Left renal cortex interstitium (tissue), 4 donors: Measurements from ENCODE around the gene LDLRAD4. TPM values are rescaled to one million over a fixed set of nuclear protein-coding genes. Genes with fewer than 3 reads are reported as not detected.

Experiments used
- DNase-seq, 4 donors: peaks; one replicate each; pipeline ENCODE4 v3.0.0-alpha.2; 2013; ENCODE audit warnings: low read depth in 4 of 4, low spot score in 2 of 4, missing footprints in 1 of 4
- polyA plus RNA-seq, 4 donors: library from polyadenylated mRNA; unstranded; fragments of 120-200 nt; gene quantifications; one replicate each; pipeline ENCODE4 v1.2.1, GENCODE V29; 2013; ENCODE audit not compliant: insufficient read length in 4 of 4

The LDLRAD4 gene
- polyA plus RNA-seq, 4 donors: 10.3 to 12.7 (median 12.3) TPM

DNA sequence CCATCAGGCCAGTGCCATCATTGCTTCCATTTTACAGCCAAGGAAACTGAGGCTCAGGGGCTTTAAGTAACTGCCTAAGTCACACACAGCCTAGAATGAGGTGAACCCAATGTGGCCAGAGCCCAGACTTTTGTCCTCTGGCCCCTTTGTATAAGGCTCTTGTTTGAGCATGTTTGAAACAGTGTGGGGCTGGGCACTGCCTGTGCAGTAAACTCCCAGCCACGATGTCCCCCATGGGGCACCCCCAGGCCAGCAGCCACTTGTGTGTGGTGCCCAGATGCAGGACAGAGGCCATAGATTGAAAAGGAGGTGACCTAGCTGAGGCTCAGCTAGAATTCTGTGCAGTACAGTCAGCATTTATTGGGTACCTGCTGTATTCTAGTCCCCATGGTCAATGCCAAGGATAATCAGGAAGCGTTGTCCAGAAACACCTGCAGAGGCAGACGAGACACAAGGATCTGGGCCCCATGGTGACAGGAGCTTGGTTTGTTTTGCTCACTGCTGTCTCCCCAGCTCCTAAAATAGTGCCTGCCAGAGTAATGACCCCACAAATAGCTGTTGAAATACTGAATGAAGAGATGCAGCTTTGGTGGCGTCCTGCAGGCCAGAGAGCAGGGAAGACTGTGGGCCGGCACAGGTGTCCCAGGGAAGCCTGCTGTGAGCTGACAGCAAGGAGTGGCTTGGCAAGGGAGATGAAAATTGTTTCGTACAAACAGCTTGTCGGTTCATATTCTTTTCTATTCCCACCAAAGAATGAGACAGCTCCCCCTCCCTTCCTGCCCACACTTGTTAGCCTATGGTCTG is 160.7 kb downstream of the LDLRAD4 start:
- DNase-seq: no peak

GRCh38 chr18:13379930-13380690 is 161.6 kb downstream of the LDLRAD4 start:
- DNase-seq: no peak

- DNase-seq: no peak
These were observed 162.1 kb downstream of the LDLRAD4 start for GRCh38 chr18:13380691-13381070.

DNA sequence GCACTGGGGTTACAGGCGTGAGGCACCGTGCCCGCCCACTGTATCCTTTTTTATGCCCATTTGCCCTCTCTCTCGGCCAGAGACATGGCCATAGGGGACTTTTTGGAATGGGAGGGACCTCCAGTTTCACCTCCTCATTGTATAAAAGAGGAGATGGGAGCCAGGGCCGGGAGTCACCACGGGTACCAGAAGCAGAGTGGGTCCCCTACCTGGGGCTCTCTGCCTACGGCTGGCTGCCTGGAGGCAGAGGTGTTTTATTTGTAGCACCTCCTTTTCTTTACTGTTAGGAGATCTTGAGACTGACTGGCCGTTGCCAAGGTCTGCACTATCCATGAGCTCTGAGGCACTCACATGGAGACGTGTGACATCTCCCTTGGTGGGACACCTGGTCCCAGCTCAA is 162.8 kb downstream of the LDLRAD4 start:
- no peak for DNase-seq

DNA sequence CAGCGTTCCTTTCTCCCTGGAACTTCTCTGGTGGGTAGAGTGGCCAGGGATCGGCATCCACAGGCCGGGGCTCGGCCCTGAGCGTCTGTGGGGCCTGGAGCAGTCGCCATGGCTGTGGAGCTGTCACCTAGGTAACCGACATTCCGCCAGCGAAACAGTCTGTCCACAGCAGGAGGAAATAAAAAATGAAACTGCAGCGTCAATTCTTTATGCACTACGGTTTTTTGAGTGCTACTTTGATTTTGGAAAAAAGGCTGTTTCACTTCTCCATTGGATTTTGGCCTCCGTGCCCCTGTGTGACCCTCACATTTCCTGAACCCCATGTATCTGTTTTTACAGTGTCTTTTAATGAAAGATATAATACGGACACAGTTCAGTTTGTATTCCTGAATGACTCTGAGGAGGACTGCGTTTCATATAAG is 163.4 kb downstream of the LDLRAD4 start:
- DNase-seq: peak; percentile 48 to 72 (median 56)

DNA sequence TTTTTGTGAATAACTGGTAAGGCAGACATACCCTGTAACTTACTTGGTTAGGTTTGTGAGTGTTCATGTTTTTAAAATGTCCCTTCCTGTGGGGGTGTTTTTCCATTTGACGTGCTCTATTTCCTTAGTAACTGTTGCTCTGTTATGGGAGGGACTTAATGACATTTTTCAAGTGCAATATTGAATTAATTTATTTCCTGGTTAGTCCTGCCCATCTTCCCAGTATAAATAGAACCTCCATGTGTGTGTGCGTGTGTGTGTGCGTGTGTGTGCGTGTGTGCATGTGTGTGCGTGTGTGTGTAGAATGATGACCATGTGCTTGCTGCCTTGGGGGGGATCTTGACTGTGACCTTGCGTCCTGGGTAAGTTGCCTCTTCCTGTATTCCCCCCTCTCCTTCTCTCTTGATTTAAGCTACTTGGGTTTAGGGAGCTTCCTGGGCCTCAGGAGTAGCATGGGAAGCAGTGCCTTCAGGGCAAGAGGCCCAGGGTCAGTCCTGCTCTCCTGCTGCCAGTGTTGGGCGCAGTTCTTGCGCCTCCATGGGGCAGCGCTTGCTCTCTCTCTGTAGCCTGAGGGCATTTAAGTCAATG is 163.9 kb downstream of the LDLRAD4 start:
- DNase-seq: peak in 3 of 4 donors; percentile 46 to 62 (median 58)

DNA sequence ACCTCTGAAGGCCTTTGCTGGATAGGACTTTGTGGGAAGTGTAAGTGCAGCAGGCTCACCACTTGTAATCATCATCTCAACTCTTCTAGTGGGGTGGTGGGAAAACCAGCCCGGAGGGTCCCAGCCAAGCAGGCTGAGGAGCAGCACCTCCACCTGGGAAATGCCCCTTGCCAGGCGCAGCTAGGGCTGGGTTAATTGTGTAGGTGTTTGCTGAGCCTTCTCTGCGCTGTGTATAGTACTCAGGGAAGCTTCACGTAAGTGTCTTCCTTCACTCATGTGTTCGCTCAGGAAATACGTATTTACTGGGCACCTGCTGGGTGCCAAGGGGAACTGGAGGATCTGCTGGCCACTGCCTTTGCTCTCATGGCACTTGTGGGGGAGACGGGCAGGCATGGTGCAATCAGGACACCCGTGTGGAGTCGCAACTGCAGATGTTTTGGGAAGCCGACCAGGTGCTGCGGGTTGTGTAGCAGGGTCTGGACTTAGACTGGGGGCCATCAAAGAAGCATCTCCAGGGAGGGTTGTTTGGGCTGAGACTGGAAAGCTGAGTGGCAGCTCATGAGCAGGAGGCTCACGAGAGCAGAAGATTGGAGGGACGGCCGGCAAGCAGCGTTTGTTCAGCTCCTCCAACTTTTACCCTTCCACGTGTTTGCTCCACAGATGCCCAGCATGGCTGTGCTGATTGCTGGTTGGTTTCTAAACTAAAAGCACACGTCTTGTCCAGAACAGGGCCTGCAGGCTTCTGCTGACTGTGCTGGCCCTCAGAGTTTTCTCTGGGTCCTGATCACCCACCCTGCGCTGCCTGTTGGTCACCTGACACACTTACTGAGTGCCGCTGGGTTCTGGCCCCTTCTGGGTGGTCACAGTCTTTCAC is 164.6 kb downstream of the LDLRAD4 start:
- no peak for DNase-seq

GRCh38 chr18:13386891-13387801 is 168.6 kb downstream of the LDLRAD4 start:
- no peak for DNase-seq

DNA sequence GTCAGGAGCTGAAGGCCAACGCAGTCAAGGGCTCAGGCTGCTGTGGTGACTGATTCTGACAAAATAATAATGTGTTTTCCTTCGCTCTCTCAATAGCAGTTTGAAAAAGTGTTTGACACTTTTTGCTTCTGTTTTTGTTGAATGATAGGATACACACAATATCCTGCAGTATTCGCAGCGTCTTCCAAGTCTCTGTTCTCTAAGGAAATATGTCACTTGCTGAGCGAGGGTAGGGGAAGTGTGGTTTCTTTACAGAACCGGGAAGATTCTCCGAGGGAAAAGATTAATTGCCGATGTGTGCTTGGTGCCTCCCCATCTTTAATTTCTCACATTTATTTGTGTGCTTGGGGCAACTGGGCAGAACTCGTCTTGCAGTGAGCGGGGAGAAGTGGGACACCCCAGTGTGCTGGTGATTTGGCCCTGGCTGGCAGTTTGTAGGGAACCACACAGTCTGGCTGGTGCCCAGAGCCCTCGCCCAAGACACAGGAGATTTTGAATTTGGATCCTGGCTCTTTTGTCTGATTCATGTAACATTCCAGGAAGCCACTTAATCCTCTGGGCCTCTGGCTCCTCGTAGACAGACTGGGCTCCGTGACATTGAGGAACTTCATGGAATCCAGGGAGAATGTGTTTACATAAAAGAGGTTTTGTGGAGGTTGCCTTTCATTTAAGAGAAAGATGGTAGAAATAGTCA is 169.4 kb downstream of the LDLRAD4 start:
- DNase-seq: no peak

- DNase-seq: no peak
These were observed 170.3 kb downstream of the LDLRAD4 start for GRCh38 chr18:13388586-13389490.

DNA sequence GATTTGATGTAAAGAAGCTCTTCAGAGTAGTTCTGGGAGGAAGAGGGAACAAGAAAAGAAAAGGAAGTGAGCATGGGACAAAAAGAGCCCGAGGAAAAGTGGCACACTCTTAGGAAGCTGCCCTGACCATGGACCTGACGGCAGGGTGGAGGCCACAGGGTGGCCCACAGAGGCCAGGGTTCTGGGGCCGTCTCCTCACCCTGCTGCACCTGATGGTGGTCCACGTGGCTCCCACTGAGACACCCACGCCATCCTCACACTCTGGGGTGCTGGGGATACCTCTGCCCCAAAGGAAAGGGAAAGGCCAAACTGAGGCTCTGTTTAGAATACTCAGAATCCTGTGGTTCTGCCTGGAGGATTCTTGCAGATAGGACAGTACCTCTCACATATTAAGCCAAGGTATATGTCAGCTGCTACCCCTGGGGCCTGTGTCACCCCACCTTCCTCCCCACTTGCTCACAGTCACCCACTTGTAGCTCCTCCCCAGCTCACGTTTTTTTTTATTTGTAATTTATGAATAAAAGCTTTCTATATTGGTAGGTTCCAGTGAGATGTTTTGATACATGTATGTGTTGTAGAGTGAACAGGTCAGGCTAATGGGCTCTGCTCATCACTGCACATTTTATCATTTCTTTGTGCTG is 171.1 kb downstream of the LDLRAD4 start:
- DNase-seq: no peak

- DNase-seq: no peak
These were observed 171.6 kb downstream of the LDLRAD4 start for GRCh38 chr18:13390196-13390595.

GRCh38 chr18:13390711-13391110 is 172.2 kb downstream of the LDLRAD4 start:
- no peak for DNase-seq

GRCh38 chr18:13392029-13392750 is 173.6 kb downstream of the LDLRAD4 start:
- DNase-seq: no peak

GRCh38 chr18:13392899-13393298 is 174.3 kb downstream of the LDLRAD4 start:
- no peak for DNase-seq

GRCh38 chr18:13393338-13393737 is 174.8 kb downstream of the LDLRAD4 start:
- DNase-seq: no peak

- DNase-seq: no peak
These were observed 176.2 kb downstream of the LDLRAD4 start for GRCh38 chr18:13394801-13395200.
